K562 treated with DMSO at 1 percent for 24 hours (cell line): ENCODE data around the gene HSDL2. TPM values are rescaled to one million over a fixed set of nuclear protein-coding genes. Genes with fewer than 3 reads are reported as not detected.

ENCODE experiments used
- total RNA-seq: library from RNA; unstranded; fragments of 300-600 nt; gene quantifications from 2 replicates; pipeline ENCODE4 v1.2.3, GENCODE V29; 2022; ENCODE audit warnings: low read depth; ENCODE audit not compliant: insufficient read depth

The HSDL2 gene
- 16.2 and 20.1 TPM in 2 replicates for total RNA-seq

GRCh38 chr9:112380102-112380824 lies at the start of gene HSDL2:
TSS of gene HSDL2 (plus strand) at chr9:112380108. CDS start at chr9:112380164, 56 bp downstream.

GRCh38 chr9:112332977-112333638 lies 46.8 kb upstream of the HSDL2 start, which contains the start of gene PTBP3:
TSS of gene PTBP3 (minus strand) at chr9:112333619. CDS start at chr9:112297865, 35,754 bp downstream.

GRCh38 chr9:112486221-112487007 lies 106.5 kb downstream of the HSDL2 start, which contains the start of gene KIAA1958:
TSS of gene KIAA1958 (plus strand) at chr9:112486827. CDS start at chr9:112574081, 87,254 bp downstream.

Other genes starting within 250 kb of the HSDL2 start
- gene SUSD1, start 204.8 kb upstream of the HSDL2 start, total RNA-seq, result 25.3 and 26.6 TPM in 2 replicates
- gene PTBP3, start 46.5 kb upstream of the HSDL2 start, total RNA-seq, result 21.5 and 23.7 TPM in 2 replicates
- gene KIAA1958, start 106.7 kb downstream of the HSDL2 start, total RNA-seq, result 6.8 and 8.9 TPM in 2 replicates